Measurements from ENCODE around the gene ACAD10. TPM values are rescaled to one million over a fixed set of nuclear protein-coding genes. Genes with fewer than 3 reads are reported as not detected.
A peak's percentile ranks its signal among the peaks of the same experiment; 100 is the strongest.

Gene ACAD10
- total and polyA plus RNA-seq, 2 of the 13 experiments (the other 11 are each of a cell fraction or from before 2014, with no cell fraction given) = 15.2 to 16.3 TPM

DNA sequence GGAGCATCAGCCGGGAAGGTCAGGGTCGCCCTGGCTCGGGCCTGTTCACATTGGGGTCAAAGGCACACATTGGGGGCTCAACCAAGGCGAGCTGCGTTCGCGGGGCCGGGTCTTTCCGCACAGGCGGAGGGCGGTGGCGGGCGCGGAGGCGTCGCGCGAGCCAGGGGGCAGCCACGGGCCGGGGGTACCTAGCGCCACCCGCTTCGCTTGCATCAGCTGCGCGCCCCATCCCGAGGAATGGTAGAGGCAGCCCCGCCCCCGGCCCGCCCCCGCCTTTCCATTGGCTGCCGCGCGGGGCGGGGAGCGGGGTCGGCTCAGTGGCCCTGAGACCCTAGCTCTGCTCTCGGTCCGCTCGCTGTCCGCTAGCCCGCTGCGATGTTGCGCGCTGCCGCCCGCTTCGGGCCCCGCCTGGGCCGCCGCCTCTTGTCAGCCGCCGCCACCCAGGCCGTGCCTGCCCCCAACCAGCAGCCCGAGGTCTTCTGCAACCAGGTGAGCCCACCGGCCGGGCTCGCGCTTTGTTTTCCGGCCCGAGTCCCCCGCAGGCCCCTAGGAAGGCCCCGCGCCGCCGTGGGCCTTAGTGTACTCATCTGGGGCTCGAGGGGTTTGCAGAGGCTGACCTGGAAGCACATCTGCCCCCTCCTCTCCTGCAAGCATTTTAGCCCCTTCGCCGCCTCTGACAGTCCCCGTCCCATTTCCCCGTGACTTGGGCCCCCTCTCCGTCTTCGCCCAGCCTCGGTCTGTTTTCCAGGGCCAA lies 80.9 kb downstream of the ACAD10 start, which contains the start of gene ALDH2 (continued):
- TF ChIP-seq, protein P1, sequence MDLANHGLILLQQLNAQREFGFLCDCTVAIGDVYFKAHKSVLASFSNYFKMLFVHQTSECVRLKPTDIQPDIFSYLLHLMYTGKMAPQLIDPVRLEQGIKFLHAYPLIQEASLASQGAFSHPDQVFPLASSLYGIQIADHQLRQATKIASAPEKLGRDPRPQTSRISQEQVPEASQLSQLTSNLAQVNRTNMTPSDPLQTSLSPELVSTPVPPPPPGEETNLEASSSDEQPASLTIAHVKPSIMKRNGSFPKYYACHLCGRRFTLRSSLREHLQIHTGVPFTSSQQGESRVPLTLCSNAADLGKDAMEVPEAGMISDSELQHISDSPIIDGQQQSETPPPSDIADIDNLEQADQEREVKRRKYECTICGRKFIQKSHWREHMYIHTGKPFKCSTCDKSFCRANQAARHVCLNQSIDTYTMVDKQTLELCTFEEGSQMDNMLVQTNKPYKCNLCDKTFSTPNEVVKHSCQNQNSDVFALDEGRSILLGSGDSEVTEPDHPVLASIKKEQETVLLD (CRISPR knock-in tag; IDR thresholded peaks at IDR 0.05; ENCODE audit: low read depth) = peak; percentile 54; the same call in 1 of the 2 replicates
- no peak for TF ChIP-seq MIXL1 (CRISPR knock-in tag; IDR thresholded peaks at IDR 0.05)
- TF ChIP-seq SRSF4 (IDR thresholded peaks at IDR 0.05; ENCODE audit: low read depth, low read length, poor library complexity, severe bottlenecking) = no peak
- TF ChIP-seq RELA (CRISPR knock-in tag; IDR thresholded peaks at IDR 0.05) = no peak
- TF ChIP-seq ZFYVE20 (CRISPR knock-in tag; IDR thresholded peaks at IDR 0.05; ENCODE audit: borderline replicate concordance, low read depth) = no peak
- TF ChIP-seq, protein P2, sequence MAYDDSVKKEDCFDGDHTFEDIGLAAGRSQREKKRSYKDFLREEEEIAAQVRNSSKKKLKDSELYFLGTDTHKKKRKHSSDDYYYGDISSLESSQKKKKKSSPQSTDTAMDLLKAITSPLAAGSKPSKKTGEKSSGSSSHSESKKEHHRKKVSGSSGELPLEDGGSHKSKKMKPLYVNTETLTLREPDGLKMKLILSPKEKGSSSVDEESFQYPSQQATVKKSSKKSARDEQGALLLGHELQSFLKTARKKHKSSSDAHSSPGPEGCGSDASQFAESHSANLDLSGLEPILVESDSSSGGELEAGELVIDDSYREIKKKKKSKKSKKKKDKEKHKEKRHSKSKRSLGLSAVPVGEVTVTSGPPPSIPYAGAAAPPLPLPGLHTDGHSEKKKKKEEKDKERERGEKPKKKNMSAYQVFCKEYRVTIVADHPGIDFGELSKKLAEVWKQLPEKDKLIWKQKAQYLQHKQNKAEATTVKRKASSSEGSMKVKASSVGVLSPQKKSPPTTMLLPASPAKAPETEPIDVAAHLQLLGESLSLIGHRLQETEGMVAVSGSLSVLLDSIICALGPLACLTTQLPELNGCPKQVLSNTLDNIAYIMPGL (CRISPR knock-in tag; IDR thresholded peaks at IDR 0.05; ENCODE audit: borderline replicate concordance in 1 of 2, low read depth in 1 of 2) = peak in 1 of 2 experiments; percentile 81; a peak in 1 of 4 replicates
- no peak; the same call in 1 of the 2 replicates for TF ChIP-seq FOSL1 (CRISPR knock-in tag; IDR thresholded peaks at IDR 0.05; ENCODE audit: borderline replicate concordance)
- TF ChIP-seq ZNF253 (CRISPR knock-in tag; IDR thresholded peaks at IDR 0.05; ENCODE audit: borderline replicate concordance) = no peak
- TF ChIP-seq, protein P3, sequence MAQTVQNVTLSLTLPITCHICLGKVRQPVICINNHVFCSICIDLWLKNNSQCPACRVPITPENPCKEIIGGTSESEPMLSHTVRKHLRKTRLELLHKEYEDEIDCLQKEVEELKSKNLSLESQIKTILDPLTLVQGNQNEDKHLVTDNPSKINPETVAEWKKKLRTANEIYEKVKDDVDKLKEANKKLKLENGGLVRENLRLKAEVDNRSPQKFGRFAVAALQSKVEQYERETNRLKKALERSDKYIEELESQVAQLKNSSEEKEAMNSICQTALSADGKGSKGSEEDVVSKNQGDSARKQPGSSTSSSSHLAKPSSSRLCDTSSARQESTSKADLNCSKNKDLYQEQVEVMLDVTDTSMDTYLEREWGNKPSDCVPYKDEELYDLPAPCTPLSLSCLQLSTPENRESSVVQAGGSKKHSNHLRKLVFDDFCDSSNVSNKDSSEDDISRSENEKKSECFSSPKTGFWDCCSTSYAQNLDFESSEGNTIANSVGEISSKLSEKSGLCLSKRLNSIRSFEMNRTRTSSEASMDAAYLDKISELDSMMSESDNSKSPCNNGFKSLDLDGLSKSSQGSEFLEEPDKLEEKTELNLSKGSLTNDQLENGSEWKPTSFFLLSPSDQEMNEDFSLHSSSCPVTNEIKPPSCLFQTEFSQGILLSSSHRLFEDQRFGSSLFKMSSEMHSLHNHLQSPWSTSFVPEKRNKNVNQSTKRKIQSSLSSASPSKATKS (CRISPR knock-in tag; IDR thresholded peaks at IDR 0.05) = no peak
- 0 out of 2 replicates have a peak, but pooled peaks have one; percentile 68 for TF ChIP-seq ZNF772 (CRISPR knock-in tag; IDR thresholded peaks at IDR 0.05)
- no peak for TF ChIP-seq ZNF296 (CRISPR knock-in tag; conservative IDR thresholded peaks at IDR 0.05)
- TF ChIP-seq, protein P4, sequence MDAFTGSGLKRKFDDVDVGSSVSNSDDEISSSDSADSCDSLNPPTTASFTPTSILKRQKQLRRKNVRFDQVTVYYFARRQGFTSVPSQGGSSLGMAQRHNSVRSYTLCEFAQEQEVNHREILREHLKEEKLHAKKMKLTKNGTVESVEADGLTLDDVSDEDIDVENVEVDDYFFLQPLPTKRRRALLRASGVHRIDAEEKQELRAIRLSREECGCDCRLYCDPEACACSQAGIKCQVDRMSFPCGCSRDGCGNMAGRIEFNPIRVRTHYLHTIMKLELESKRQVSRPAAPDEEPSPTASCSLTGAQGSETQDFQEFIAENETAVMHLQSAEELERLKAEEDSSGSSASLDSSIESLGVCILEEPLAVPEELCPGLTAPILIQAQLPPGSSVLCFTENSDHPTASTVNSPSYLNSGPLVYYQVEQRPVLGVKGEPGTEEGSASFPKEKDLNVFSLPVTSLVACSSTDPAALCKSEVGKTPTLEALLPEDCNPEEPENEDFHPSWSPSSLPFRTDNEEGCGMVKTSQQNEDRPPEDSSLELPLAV (CRISPR knock-in tag; conservative IDR thresholded peaks at IDR 0.05; ENCODE audit: low read depth) = no peak
- TF ChIP-seq, protein P5, sequence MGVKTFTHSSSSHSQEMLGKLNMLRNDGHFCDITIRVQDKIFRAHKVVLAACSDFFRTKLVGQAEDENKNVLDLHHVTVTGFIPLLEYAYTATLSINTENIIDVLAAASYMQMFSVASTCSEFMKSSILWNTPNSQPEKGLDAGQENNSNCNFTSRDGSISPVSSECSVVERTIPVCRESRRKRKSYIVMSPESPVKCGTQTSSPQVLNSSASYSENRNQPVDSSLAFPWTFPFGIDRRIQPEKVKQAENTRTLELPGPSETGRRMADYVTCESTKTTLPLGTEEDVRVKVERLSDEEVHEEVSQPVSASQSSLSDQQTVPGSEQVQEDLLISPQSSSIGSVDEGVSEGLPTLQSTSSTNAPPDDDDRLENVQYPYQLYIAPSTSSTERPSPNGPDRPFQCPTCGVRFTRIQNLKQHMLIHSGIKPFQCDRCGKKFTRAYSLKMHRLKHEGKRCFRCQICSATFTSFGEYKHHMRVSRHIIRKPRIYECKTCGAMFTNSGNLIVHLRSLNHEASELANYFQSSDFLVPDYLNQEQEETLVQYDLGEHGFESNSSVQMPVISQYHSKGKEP (CRISPR knock-in tag; IDR thresholded peaks at IDR 0.05) = no peak
- no peak for TF ChIP-seq FOXK2 (IDR thresholded peaks at IDR 0.05)
- TF ChIP-seq SPEN (CRISPR knock-in tag; IDR thresholded peaks at IDR 0.05; ENCODE audit: low read depth) = peak; percentile 20; the same call in 1 of the 2 replicates
- peak; percentile 76; the same call in 1 of the 2 replicates for TF ChIP-seq ZNF564 (CRISPR knock-in tag; IDR thresholded peaks at IDR 0.05)
- TF ChIP-seq MBNL3 (CRISPR knock-in tag; conservative IDR thresholded peaks at IDR 0.05) = no peak
- TF ChIP-seq MED8 (CRISPR knock-in tag; IDR thresholded peaks at IDR 0.05; ENCODE audit: insufficient replicate concordance) = no peak

Measured in HepG2 (cell line).